Activated gamma-delta T cell (primary cell): ENCODE data around the gene GLI2.

Source experiments
- DNase-seq: peaks from one replicate; lab custom pipeline; 2025; lab: John Stamatoyannopoulos, UW

Gene GLI2

DNA sequence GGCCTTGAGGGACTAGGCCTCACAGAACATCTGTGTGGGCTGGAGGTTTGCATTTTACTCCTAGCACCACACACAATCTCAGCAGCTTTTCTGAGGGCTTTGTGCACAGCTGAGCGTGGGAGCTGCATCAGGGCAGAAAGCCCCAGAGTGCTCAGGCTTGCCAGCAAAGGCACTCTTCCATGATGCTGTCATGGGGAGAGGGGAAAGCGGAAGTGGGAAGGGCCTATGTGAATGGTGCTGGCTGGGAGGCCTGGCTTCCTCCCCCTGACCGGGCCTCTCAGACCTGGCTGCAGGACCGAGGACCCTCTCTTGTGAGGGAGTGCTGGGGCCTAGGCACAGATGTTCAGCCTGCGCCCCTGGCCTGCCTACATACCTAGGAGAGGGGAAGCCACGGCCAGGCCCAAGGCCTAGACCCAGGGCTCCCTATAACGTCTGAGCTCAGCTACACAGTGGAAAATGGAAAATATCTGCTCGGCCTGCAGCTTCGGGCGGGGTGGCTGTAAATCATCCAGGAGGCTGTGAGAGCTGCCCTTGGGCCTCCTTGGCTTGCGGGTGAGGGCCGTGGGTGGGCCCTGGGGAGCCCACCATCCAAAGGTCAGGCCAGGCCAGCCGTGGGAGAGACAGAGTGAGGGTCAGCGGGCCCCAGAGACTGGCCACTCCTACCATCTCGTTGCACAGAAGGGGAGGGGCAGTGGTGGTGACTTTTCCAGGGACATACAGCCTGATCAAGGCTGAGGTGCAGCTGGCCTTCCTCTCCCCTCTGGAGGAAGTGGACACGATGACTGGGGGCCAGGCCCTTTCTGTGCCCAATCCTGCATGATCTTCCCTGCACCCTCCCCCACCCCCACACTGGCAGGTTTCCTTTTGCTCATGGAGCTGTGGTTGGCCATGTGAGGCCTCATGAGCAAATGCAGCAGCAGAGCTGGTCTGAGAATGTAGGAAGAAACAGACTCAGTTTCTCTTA is 22.8 kb downstream of the GLI2 start:
- DNase-seq = no peak

DNA sequence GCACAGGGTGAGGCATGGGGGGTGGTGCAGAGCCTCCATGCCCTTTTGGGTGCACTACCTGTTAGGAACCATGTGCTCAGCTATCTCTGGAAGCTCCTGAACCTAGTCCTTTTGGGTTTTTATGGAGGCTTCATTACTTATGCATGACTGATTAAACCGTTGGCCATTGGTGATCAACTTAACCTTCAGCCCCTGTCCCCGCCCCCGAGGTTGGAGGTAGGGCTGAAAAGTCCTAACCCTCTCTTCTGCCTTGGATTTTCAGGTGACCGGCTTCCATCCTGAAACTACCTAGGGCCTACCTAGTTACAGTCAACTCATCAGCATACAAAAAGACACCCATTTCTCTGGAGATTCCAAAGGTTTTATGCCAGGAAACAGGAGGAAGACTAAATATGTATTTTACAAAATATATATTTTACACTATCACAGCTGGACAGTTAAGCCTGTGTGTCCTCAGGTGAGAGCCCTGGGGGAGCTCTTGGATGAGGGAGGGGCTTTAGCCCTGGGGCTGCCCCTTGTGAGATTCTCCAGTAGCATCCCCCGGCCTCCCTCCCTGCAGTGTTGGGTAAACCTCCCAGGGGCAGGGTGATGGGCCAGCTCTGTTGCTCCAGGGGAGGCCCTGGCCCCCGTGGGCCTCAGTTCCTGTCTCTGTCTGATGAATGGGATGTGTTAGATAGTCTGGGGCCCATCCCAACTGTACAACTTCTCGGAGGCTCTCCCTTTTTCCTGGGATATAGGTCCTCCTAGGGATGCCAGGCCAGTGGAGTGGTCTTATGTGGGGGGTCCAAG is 24.1 kb downstream of the GLI2 start:
- no peak for DNase-seq

DNA sequence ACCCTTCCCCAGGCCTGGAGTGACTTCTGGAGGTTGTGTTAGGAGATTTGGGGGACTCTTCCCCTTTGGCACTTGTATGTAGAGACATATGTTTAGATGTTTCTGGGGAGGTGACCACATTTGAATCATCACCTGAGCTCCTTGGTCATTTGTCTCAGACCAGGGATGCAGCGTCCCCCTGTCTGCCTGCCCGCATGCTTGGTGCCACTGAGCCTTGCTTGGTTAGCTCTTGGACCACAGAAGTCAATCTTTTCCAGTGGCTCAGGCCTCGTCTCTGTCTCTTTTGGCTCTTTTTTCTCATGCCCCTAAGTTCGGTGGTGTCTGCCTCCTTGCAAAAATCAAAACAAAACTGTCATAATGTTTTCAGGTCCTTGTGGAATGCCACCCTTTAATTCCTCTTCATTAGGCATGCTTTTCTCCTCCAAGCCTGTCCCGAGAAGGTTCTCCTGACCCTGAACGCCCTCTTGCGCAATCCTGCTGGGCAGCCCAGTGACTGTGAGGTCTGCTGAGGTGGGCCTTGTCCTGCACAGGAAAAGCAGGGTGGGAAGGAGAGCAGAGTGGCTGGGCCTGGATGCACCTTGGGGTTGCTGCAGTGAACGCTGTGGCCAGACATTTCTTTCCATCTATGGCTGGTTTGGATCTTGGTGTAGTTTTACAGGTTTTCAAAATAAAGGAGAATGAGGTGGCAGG is 24.9 kb downstream of the GLI2 start:
- DNase-seq = no peak

DNA sequence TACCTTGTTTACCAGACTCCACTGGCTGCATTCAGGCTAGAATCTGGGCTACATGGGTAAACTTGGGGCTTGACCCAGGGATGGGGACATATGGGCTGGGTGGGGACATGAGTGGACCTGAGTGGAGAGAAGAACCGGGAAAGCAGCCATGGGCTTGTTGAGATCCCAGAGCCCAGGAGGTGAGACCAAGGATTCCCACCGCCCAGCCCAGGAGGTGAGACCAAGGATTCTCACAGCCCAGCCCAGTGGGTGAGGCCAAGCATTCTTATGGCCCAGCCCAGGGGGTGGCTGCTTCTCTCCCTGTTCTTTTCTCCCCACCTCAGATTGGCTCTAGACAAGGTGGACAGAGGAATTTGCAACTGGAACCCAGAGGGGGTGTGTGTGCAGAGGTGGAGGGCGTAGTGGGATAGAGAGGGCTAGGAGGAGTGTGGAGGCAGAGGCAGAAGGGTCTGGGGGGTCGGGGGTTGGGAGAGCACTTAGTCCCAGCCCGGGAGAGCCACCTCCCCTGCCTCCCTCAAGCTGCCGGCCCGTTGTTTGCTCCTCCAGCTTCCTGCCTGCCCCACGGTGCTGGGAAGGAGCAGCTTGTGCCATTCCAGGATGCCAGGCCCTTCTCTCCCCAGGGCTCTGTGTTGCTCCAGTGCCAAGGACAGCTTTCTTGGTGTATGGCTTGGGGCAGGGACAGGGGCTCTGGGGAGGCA is 25.6 kb downstream of the GLI2 start:
- DNase-seq = no peak

DNA sequence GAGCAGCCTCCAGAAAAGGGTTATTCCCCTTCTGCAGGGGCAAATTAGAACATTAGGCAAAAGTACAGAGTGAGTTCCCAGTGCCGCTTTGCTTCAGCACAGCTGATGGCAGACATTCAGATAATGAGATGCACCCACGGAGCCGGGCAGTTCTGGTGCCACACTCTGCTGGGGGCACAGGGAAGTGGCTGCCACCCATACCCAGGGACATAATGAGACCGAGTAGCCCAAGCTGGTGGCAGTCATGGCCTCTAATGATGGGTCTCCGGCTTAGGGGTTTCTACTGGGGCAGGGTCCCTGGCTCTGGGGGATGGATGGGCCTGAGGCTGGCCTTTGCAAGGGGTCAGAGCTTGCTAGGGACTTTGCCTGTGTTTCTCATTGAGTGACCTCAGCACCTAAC is 26.2 kb downstream of the GLI2 start:
- DNase-seq = no peak

DNA sequence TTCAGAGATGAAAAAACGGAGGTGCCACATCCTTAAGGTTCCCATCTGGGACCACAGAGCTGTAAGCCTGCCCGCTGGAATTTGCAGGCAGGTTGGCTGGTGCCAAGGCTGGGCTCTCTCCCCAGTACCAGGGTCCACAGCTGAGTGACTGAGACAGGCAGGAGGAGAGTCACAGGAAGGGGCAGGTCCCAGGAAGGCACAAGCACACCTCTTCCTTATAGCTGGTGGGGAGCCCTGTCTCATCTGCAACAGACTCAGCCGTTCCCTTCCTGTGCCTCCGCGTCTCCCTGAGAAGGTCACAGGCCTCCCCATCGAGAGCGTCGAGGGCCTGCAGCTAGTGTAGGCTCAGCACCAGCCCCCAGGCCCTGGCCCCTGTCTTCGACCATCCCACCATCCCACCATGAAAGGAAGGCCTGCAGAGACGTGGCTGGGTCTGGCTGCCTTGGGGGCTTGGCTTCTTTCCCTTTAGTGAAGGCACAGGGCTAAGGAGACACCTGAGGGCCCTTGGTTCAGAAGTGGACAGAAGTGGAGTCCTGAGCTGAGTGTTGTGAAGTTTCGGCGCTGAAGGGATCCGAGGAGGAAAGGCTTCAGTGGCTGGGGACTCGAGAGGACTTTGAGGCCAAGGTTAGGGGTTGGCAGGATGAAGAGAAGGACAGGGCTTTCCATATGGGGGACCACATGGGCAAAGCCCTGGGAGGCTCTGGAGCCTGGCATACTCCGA is 26.8 kb downstream of the GLI2 start:
- no peak for DNase-seq

DNA sequence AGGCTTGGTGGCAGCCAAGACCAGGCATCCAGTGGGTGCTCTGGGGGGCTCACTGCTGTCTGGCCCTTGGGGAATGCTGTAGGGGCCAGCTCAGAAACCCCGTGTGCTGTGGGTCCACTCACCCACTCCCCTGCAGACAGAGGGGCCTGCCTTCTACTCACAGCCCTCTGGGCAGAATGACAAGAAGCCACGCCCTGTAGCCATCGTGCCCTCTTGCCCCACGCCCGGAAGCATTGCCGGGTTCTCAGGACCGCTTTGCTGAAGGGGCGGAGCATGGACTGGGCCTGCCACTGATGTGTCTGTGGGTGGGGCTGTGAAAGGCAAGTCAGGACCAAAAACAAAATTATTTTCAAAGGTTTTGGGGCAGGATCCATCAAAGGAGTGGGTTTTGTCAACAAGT is 27.8 kb downstream of the GLI2 start:
- no peak for DNase-seq

DNA sequence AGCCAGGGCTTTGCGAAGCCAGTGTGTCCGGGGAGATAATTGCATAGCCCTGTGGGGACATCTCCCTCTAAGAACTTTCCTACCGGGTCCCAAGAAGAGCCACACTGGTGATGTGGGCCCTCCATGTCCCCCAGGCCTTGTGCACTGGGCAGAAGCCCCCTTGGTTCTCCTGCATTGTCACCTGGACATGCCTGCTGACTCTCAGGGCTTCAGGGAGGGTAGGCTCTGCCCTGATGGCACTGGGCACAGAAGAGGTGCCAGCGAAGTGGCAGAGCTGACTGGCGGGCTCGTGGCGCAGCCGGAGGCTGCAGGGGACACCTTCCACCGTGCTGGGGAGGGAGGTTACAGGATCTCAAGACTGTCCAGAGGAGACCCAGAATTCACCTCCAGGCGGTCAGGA is 28.3 kb downstream of the GLI2 start:
- DNase-seq = no peak

DNA sequence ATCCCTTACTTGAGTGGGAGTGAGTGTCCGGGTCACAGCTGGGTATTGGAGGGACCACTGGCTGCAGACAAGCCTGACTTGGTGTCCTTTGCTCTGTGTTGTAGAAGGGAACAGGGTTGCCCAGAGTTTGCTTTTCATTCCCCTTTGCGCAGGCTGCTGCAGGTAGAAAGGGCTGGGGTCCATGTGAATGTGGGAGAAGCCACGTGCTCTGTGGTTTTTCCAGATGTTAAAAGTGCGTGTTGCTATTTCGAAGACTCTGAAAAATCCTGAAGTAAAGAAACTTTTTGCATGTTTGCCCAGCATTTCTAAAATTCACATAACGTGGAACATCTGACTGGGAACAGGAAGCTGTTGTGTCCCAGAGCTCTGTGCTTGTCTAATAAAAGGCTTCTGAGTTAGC is 28.8 kb downstream of the GLI2 start:
- DNase-seq = no peak

DNA sequence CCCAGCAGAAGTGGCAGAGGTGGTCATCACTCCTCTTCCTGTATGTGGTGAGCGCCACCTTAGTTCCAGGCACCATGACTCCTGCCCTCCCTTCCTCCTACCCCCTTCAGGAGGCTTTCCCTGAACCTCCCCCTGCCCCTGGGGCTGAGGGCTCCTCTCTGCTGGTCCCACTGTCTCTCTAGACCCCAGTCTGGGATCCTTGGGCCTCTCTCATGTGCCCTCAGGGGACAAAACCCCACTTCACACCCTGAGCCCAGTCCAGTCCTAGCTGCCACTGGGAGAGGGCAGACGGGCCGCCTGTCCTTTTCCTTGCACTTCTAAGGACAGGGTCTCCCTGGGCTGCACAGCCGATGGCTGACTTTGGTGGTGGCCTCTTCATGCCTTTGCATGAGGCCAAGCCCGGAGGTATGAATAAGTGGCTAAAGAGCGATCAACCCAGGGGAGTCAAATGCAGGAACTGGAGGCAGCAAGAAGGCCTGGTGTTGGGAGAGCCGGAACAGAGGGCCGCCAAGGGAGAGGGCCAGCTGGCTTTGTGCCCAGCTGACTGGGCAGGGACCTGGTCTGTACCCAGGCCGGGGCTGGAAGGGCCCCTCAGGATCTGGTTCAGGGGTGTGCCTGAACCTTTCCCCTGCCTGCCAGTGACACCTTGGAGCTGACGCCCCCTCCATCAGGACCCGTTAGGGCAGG is 29.5 kb downstream of the GLI2 start:
- no peak for DNase-seq

DNA sequence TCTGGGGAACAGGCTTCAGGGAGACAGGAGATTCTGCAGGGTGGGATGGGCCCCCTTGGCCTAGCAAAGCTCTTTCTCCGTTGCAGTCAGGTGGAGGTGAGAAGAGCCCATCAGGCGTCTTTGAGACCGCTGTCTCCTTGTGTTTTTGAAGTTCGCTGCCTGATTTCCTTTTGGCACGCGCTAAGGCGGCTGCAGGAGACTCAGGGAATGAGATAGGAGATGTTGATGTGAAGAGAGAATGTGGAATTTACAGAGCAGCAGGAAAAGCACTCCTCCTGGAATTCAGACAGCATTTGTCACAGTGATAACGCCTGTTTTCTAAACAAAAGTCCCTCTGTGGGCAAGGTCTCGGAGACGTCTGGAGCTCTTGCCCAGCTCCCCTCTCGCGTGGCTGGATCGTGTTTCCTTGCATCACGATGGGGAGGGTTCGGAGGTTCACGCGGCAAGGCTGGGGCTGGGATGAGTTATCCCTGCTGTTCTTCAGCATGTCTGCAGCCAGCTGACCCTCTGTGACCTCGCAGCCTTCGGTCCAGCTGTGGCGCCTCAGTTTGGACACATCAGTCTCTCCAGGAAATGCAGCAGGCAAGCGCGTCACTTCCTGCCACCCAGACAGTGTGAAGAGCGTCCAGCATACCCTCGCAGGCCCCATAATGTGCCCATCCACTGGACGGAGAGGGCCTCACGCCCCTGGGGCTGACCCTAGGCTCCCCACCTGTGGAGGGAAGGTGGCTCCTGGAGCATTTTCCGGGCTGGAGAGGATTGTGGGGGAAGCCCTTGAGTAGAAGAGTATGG is 30.2 kb downstream of the GLI2 start:
- no peak for DNase-seq

DNA sequence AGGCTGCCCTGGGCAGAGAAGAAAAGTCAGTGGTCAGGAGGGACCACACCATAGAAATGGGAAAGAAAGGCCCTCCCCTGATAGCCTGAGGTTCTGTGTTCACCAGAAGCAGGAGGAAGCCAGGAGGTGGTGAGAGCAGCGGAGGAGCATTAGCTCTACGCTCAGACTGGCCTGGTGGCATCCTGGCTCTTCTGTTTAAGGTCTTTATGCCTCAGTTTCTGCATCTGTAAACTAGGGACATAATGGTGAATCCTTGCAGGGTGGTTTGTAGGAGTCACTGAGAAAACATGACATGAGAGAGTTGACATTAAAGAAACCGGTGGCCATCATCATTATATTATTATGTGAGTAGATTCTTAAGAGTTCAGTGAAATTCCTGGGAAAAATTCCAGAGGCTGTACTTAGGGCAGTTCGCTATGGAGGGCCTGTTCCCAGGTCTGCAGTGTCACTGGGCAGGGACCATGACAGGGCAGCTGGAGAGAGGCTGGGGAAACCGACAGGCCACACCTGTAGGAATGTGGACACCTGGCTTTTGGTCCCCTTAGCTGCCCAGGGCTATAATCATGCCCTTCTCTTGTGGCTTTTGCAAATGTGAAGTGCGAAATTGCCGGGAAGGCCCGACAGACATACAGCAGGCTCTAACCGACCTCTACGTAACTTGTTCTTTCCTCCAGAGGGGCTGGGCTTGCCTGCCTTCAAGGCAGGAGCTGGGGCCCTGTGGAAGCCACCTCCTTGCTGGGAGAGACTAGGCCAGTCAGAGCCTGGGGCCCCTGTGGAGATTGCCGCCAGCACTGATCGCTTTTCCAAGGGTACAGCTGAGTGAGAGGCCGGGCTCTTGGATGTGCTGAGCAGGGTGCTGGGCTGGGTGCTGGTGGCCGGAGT is 31.0 kb downstream of the GLI2 start:
- DNase-seq = no peak

DNA sequence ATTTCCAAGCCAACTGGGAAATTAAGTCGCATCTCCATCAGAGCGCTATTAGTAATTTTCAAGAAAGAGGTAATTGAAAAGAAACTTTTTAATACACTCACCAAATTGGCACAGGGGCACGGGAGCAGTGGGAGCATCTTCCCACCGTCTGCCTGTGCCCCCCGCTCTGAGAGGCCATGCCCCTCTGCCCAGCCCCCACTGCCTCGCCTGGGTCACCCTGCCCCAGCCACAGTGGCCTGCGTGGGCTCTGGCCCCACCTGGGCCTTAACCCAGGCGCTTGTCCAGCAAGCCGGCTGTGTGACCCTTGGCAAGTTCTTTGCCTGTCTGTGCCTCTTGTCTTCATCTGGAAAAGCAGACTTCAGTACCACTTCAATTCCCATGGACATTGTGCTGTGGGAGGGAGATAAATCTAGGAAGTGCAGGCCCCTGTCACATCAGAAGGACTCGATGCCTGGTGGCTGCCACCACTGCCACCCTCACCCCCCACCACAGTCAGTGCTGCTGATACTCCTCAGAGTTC is 31.9 kb downstream of the GLI2 start:
- DNase-seq = no peak

DNA sequence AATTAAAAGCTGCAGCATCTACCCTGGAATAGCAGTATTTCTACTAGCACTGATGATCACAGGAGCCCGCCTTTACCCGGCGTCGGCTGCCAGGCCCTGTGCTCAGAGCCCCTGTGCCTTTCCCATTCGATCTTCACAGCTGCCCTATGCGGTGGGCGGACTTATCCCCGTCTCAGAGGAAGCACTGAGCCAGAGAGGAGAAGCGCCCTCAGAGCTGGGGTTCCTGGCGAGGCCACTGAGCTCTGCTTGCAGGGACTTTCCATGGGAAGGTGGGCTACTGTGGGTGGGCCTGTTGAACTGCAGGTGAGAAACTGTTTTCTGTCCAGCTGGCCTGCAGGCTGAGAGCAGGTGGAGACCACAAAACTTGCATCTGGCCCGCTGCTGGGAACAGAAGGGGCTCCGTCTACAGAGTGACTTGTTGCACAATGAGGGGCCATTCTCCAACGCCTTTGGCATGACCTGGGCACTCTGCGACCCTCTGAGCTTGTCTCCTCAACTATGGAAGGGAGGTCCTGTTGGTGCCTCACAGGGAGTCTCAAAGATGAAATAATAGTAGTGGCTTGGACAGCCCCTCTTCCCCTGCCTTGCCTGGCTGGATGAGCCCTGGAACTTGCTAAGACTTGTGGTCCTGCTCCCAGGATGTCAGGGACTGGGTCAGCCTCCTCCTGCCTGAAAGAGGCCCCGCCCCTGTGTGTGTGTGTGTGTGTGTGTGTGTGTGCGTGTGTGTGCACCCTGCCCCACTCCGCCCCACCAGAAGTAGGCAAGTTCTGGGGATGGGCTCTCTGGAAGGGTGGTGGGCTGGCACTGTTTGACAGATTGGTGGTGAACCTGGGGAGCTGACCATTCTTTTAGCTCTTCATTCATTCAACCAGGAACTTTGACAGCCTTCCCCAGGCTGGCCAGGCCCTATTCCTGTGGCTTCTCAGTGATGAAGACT is 32.7 kb downstream of the GLI2 start:
- DNase-seq = no peak

DNA sequence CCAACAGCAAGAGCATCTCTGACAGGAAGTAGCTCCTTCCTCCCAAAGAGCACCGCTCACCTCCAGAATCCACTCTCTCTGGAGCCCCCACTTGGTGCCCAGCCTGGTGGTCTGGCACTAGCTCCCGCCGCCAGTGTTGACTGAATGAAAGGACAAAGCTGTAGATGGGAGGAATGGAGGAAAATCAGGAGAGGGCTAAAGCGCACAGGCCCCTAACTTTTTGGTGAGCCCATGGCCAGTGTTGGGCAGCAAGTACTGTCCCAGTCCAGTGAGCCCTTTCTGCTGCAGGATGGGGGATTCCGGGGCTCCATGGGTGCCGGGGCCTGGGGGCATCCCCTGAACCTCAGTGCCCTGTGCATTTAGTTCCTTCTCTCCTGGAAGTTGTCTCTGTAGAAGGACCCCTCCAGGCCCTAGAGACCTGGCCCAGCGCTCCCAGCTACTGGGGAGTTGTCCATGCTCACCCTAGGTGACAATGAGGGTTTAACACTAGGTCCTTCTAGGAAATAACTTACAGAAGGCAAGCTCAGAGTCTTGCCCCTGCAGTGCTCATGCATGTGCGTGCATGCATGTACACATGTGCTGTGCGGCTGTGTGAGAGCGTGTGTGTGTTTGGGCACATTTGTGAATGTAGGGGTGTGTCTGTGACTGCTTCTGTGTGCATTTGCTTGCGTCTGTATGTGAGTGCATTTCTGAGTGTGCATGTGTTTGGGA is 33.6 kb downstream of the GLI2 start:
- DNase-seq = no peak

DNA sequence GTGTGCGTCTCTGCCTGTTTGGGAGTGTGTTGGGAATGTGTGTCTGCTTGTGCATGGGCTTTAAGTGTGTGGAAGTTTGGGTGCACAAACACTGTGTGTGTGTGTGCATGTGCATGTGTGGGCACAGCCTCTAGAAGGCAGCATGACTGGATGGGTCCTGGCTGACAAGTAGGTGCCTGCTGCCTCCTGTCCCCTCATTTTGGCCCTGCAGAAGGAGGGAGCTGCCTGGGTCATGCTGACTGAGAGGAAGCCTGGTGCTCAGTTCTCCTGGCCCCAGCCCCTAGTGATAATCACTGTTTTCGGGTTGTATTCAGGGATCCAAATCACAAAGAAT is 34.1 kb downstream of the GLI2 start:
- no peak for DNase-seq

DNA sequence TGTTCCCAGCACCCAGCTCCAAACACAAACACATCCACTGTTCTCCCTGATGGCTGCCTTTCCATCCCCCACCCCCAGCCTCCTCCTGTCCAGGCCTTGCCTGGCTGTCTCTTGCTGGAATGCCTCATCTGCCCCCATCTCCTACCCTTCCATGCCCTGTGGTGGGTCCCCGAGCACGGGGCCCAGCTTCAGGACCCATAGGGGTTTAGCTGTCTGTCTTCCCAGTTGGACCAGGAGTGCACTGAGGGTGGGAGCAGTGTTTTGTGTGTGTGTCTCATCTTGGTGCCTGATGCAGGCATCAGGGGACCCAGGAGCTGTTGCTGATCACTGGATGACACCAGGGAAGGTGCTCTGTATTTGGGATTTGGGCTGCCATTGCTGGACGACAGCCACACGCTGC is 34.5 kb downstream of the GLI2 start:
- DNase-seq = no peak
